Left lobe of liver (tissue), 2 donors: ENCODE data around the gene STX5. TPM values are rescaled to one million over a fixed set of nuclear protein-coding genes. Genes with fewer than 3 reads are reported as not detected.
"Not testable (repeated sequence)": the region's sequence is repeated elsewhere in the genome, so short reads cannot be mapped to it uniquely, and the experiment has no call there.

Experiments used
- ATAC-seq: fragments of 200-7000 bp; cut with Tn5 transposase; one replicate; pipeline ENCODE4 v1.9.1; 2020; ENCODE audit warnings: mild to moderate bottlenecking, moderate library complexity
- DNase-seq: peaks from one replicate; pipeline ENCODE4 v3.0.0-alpha.2; 2020; ENCODE audit warnings: low spot score
- total RNA-seq: library from RNA; stranded (reverse); gene quantifications from one replicate; pipeline ENCODE4 v1.2.1, GENCODE V29; 2021
- donor health status: DM: no; HTN: no; CAD: no; lungs with moderate emphysema.
- donor health status: DM: no; HTN: yes; CAD: no.

The STX5 gene
- total RNA-seq, 1 donor from 2014 or later = 23.8 TPM

DNA sequence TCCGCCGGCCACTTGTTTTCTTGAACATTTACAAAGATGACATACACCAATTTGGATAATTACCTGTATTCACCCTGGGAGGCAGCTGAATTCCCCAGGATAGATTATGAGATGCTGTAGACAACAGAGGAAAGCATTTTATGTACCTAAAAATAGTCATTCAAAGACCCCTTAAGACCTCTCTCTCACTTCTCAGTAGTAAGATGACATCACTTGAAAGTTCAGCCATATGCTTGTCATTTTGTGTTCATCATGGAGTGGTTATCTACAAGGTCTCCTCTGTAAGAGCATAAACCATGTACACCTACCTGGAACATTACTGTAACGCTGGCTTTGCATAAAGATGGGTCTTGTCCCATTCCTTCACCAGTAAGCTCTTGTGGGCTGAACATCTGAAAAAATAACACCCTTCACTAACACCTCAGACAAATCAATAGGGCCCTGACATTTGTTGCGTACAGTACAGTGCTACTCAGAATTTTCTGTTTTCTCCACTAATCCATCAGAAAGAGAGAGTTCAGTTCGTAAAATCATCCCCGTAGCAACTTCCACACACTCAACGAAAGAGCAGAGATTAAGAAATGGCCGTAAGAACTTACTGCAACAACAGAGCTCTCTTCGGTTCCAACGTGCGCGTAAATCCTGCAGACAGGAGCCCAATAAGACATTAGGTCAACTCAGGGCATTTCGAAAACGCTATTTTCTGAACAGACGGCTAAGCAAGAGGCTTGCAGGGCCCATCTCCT, 23.1 kb upstream of the STX5 start:
- DNase-seq (no peak), ATAC-seq (peak; percentile 11)

DNA sequence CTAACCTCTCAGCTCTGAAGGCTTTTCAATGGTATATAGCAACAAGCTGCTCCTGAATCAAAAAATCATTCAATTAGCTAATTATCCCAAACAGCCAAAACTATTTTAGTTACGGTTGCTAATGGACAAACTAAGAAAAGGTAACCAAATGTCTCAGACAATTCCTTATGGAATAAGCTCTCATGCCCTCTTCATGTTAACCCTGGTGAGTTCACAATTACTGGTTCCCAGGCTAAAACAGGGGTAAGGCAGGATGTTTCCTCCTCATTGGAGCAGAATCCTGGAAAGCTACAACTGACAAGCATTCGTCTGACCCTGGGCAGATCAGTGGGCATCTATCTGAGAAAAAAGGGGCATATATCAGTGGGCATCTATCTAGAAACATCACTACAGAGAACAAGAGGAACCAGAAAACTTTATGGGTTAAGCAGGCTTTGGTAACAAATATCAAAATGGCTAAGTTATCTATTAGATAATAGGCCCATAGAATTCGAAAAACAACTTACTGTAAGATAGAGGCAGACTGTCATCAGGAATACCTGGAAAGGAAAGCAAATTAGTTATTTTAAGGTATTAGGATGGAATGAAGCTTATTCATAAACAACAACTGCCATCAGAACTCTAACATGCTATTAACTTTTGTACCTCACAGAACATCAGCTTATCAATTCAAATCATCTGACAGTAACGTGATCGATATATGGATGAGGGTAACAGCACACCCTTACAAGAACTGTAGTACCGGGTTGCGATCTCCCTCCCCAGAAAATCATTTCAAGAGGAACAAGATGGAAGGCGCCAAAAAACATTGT, 22.4 kb upstream of the STX5 start:
- DNase-seq (no peak), ATAC-seq (no peak)

DNA sequence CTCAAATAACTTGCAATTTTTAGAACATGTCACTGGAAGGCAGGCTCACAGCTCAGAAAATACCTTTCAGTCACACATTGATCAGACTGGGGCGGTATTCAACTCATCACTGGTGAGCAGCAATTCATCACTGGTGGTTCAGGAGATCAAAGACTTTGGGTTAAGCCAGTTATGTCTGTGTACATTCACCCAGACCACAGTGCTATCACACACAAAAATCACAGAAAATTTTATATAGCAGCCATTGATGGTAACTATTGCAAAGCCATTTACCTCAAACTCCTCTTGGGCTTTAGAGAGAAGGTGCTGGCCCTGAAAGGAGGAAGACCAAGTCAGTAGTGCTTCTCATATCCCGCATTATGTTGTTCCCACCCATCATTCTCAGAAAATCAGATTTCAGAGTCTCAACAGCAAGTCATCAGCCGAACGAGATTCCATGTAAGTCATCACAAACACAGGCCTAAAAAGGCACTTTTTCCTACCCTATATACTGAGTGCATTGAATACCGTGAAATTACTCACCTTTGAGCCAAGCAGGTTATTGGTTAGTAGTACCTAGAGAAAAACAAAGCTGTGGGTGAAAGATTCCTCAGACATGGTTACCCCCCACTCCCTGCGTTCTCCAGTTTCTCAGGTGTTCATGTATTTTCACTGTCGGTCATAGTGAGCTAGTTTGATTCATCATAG, 21.6 kb upstream of the STX5 start:
- no peak for ATAC-seq

DNA sequence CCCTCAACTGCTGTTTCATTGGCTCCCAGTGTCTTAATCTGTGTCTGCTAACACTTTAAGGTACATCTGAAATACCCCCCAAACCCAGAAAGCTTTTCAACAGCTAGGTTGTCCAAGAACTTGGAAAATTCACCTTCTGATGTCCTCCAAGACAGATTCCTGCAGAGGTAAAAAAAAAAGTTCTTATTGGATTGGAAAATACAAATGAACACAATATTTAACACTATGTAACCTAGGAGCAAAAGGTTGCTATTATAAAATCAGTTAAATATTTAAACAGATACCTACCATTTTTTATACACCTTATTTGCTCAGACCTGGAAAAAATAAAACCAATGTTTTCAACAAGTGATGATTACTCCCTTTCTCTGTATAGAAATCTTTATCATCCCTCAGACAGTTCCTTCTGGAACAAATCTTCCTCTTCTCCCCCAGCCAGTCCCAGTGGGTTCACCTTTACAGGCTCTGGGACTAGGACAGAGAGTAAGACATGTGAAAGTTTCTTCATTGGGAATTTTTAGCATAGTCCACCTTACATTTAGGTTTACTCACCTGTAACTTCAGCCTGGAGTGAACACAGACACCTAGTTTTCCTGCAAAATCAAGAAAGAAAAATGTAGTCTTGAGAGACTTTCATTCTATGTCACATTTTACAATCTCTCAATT, 20.8 kb upstream of the STX5 start:
- no peak for ATAC-seq
- no peak for DNase-seq

More for the DNA sequence above, 21.6 kb upstream of the STX5 start:
- DNase-seq = no peak

DNA sequence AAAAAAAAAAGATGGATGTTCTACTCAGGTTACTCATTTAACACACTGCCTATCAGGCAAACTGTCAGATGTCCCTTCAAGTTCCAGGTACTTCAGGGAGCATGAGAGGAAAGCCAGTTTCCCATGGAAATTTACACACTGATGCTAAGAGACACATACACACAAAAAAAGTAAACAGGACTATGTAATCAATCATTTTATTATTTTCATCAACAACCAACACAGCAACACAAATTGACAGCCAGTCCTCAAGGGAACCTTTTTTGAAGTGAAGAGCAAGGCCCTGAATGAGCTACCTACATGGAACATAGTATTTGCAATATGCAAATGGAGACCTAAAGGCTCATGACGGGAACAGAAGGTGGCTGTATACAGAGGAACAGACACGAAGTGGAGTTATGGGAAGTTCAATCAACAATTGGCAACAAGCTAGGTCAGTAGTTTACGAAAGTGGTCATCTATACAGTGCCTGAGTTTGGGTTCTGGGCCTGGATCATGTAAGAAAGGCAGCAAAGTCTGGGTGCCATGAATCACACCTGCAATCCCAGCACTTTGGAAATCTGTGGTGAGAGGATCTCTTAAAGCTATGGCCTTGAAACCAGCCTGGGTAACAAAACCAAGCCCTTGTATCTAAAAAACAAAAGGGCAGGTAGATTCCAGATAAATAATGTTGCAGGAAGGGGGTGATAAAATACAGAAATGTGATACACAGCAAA, 20.1 kb upstream of the STX5 start:
- ATAC-seq (no peak), DNase-seq (no peak)

DNA sequence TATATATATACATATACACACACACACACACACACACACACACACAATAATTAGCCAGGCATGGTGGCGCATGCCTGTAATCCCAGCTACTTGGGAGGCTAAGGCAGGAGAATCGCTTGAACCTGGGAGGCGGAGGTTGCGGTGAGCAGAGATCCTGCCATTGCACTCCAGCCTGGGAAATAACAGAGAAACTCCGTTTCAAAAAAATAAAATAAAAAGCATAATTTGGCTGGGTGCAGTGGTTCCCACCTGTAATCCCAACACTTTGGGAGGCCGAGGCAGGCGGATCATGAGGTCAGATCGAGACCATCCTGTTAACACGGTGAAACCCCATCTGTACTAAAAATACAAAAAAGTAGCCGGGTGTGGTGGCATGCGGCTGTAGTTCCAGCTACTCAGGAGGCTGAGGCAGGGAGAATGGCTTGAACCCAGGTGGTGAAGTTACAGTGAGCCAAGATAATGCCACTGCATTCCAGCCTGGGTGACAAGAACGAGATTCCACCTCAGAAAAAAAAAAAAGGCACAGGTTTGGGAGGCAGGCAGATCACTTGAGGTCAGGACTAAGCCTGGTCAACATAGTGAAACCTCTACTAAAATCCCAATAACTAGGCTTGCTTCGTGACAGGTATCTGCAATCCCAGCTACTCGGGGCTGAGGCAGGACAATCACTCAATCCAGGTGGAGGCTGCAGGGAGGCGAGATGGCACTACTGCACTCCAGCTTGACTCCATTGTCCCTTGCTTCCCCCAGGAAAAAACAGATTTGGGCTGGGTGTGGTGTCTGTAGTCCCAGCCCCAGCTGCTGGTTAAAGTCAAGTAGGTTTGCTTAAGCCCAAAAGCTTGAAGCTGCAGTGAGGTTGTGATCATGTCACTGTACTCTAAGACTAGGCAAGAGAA, 19.3 kb upstream of the STX5 start:
- no peak for ATAC-seq
- no peak for DNase-seq

DNA sequence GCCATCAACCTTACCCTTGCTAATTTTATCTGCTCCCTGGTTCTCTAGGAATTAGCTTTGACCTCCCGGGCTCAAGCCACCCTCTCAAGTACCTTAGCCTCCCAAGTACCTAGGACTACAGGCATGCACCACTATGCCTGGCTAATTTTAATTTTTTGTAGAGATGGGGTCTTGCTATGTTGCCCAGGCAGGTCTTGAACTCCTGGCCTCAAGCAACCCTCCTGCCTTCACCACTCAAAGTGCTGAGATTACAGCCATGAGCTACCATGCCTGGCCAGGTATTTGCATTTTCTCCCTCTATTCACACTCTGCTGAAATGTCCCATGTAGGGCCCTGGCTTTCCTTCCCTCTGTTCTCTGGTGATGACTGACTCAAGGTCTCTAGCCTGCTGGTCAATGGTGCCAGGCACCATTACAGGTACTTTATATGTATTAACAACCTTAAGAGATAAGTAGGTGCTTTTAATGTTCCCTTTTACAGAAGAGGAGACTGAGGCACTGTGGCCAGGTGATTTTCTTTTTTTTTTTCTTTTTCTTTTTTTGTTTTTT, 16.0 kb upstream of the STX5 start:
- no peak for ATAC-seq
- no peak for DNase-seq

DNA sequence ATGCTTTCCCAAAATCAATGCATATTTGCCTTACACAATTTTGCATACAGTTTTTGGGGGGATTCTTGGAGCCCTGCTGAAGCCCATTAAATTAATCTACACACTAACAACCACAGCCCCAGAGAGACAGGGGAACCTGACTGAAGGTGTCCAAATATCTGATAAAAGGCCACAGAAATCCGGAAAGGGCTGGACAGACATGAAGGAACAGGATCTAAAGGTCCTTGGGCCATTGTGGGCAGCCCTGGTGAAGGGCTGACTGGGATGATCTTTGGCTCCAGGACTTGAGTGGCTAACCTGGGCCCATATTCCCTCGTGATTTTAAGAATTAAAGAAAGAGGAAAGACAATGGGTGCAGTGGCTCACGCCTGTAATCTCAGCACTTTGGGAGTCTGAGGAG, 14.3 kb upstream of the STX5 start:
- ATAC-seq = no peak
- DNase-seq = no peak

DNA sequence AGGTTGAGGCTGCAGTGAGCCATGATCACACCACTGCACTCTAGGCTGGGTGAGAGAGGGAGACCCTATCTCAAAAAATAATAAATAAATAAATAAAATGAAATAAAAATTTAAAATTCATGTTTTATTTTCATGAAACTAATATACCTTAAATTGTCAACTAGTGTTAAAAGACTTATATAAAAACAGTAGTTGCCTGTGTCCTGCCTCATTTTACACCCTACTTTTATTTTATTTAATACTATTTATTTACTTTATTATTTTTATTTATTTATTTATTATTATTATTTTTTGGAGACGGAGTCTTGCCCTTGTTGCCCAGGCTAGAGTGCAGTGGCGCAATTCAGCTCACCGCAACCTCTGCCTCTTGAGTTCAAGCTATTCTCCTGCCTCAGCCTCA, 12.3 kb upstream of the STX5 start:
- DNase-seq = no peak
- ATAC-seq = no peak

DNA sequence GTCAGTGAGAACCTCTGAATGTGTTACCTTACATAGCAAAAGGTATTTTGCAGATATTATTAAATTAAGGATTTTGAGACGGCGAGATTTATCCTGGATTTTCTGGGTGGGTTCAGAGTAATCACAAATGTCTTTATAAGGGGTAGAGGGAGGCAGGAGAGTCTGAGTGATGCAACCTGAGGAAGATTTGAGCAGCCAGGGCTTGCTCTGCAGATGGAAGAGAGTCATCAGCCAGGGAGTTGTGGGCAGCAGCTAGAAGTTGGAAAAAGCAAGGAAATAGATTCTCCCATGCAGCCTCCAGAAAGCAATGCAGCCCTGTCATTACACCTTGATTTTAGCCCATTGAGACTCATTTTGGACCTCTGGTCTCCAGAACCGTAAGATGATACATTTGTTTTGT, 11.6 kb upstream of the STX5 start:
- DNase-seq (no peak), ATAC-seq (no peak)

DNA sequence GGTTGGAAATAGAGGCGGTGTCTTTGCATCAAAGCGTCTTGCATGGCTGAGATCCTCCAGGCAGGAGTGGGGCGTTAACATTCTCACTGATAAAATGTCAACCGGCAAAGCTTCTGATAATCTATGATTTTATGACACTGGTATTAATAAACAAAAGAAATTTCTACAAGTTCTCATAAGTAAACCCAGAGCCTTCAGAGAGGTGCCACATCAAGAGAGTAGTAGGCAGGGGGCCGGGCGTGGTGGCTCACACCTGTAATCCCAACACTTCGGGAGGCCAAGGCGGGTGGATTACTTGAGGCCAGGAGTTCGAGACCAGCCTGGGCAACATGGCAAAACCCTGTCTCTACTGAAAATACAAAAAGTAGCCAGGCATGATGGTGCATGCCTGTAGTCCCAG, 11.0 kb upstream of the STX5 start:
- DNase-seq, ATAC-seq: not testable (repeated sequence)

DNA sequence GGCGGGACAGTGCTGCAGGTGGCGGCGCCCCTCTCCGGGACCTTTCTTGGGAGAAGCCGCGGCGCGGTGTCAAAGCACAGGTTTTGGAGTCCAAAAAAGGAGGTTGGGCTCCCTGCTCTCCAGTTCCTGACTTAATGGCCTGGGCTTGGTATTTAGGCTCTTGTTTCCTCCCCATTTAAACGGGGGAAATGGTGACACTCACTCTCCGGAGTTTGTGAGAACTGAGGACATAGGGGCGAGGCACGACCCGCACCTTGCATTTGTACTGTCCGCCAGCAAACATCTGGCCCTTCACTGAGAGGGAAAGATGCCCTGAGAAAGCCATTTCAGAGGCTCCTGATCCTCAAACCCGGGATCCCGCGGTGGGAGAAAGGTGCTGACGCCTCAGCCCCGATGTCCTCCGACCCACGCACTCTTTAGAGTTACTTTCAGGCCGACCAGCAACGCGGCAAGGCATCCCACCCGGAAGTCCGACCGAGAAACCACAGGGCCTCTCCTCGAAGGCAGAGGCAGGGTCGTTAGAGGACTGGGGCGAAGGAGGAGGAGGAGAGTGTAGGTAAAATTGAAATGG, 10.4 kb upstream of the STX5 start:
- peak; percentile 13 for ATAC-seq
- DNase-seq = peak; percentile 58

DNA sequence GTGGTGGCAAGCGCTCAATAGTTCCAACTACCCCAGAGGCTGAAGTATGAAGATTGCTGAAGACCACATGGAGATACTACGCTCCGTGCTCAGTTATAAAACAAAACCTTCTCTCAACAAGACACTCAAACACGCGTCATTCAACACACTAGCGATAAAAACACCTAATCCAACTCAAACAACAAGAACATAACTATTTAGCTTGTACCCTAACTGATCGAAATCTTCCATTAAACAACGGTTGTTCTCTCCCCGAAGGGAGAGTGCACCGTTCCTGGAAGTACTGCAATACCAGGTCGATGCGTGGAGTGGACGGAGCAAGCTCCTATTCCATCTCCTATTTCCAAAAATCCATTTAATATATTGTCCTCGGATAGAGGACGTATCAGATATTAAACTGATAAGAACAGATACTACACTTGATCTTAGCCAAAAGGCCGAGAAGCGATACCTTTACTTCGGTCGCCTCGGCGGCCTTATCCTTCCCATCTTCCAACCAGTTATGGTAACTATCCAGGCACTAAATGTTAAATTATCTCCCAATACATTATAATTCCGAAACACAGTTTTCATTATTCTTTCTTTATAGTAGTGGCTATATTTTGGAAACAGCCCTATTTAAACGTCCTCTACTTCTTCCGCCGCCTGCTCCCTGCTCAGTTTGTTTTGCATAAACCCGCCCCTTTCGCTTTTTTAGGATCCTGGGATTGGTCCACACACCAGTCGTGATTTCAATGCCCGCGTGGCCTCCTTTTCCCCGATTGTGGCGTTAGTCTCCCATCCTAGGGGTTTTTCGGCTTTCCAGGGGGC, 9.7 kb upstream of the STX5 start:
- DNase-seq (peak; percentile 88), ATAC-seq (peak; percentile 77)

DNA sequence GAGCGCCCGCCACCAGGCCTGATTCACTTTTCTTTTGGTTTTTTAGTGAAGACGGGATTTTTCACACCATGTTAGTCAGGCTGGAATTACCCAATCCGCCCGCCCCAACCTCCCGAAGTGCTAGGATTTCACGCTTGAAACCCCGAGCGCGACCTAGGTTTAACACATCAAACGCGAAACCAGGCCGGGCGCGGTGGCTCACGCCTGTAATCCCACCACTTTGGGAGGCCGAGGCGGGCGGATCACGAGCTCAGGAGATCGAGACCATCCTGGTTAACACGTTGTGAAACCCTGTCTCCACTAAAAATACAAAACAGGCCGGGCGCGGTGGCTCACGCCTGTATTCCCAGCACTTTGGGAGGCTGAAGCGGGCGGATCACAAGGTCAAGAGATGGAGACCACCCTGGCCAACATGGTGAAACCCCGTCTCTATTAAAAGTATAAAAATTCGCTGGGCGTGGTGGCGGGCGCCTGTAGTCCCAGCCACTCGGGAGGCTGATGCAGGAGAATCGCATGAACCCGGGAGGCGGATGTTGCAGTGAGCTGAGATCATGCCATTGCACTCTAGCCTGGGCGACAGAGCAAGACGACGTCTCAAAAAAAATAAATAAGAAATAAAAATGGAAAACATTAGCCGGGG, 9.0 kb upstream of the STX5 start:
- DNase-seq (peak; percentile 69), ATAC-seq (peak; percentile 9)

DNA sequence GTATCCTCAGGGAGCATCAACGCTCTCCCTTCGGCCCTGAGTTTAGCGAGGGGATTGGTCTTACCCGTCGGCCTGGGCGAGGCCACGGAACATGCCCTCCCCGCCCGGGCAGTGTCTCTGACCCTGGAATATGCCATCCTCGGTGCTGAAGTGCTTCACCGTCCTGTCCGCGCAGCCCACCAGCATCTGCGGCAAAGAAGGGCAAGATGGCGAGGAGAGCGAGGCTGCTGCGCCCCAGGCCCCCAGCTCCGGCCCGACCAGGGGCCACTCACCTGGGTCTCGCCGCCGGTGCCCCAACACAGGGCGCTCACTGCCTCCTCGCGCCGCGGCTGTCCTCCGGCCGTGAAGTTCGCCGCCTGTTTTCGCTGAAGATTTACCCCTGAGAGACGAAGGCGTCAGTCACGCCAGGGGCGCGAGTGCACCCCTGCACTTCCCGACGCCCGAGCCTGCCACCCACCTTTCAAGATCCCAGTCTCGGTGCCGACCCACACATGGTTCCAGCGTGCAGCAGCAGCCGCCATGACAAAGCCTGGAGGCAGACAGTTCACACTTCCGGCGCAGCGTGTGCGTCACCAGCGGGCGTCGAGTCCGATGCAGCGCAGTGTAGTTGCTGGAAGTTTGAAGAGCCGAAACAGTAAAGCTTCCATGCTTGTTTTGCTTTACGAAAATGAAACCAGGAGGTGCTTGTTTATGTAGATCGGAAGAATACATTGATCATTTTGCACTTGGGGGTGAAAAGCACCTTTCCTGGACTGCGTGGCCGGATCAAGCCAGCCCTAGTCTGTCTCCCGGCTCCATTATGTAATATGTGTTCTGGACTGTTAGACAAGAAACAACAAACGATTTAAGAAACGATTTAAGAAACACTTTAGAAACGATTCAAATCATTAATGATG, 7.4 kb upstream of the STX5 start, which contains the start of gene WDR74:
Gene WDR74 (minus strand): TSS at position 541 of the 896 bp plus-strand sequence. CDS start 20 bp downstream, at position 521.
- peak; percentile 95 for DNase-seq
- peak; percentile 69 for ATAC-seq

DNA sequence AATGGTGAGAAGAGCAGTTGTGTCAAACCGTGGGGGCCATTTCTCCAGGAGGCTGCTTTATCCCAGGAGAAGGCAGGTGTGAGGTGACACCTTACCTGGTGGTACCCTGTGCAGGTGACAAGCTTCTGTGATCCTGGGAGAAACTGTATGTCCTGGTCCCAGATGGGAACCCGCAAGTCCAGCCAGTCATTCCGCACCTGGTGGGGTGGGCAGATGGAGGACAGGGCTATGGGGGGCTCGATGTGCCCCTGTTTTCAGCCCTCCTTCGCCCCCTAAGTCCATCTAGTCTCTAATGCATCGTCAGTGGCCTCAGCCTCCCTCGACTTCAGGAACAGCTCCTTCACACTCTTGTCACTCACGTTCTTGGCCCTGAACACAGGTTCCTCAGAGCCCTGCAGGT, 3.5 kb upstream of the STX5 start:
- DNase-seq (no peak), ATAC-seq (no peak)
